Gastrocnemius medialis (tissue), 4 donors: ENCODE data around the gene RIPK4. TPM values are rescaled to one million over a fixed set of nuclear protein-coding genes. Genes with fewer than 3 reads are reported as not detected.

Experiments used
- ATAC-seq, 2 donors: fragments of 150-250 bp; one replicate each; pipeline ENCODE4 v1.9.1; 2016
- DNase-seq, 2 donors: peaks; one replicate each; pipeline ENCODE4 v3.0.0-alpha.2; 2019
- H3K27ac ChIP-seq, 4 donors: fragments of 200-600 bp; sonication (generic); 1 replicate in 1 of 4; 2 replicates in 3 of 4; pipeline ENCODE4 v1.5.1; 2016 to 2018; ENCODE audit warnings: mild to moderate bottlenecking in 2 of 4, moderate library complexity in 1 of 4
- H3K27me3 ChIP-seq, 3 donors: fragments of 200-600 bp; sonication (generic) in 2 of 3; 1 replicate in 1 of 3; 2 replicates in 2 of 3; pipeline versions ENCODE4 v1.5.1 to v1.6.0; 2016 to 2019; ENCODE audit warnings: mild to moderate bottlenecking in 1 of 3, moderate library complexity in 1 of 3
- H3K36me3 ChIP-seq, 2 donors: fragments of 200-600 bp; sonication (generic) in 1 of 2; one replicate each; pipeline ENCODE4 v1.5.1; 2017 to 2018
- H3K4me1 ChIP-seq, 2 donors: fragments of 200-600 bp; sonication (generic) in 1 of 2; one replicate each; pipeline ENCODE4 v1.5.1; 2016 to 2017; ENCODE audit warnings: mild to moderate bottlenecking in 2 of 2
- H3K4me3 ChIP-seq, 4 donors: fragments of 200-600 bp; sonication (generic) in 3 of 4; 1 replicate in 1 of 4; 2 replicates in 3 of 4; pipeline ENCODE4 v1.5.1; 2016 to 2019; ENCODE audit warnings: mild to moderate bottlenecking in 2 of 4
- H3K9me3 ChIP-seq, 3 donors: fragments of 200-600 bp; sonication (generic) in 2 of 3; 1 replicate in 1 of 3; 2 replicates in 2 of 3; pipeline ENCODE4 v1.5.1; 2016 to 2019
- CTCF ChIP-seq, 5 experiments: fragments of 450-650 bp in 3 of 5; fragments of 200-600 bp in 2 of 5; sonication (generic) in 2 of 5; IDR thresholded peaks in 4 of 5; conservative IDR thresholded peaks in 1 of 5; 1 replicate in 4 of 5; 2 replicates in 1 of 5; pipeline ENCODE4 v1.5.1; 2016 to 2019; ENCODE audit warnings: antibody characterized with exemption in 5 of 5, mild to moderate bottlenecking in 3 of 5, moderate library complexity in 3 of 5
- POLR2A ChIP-seq, 2 donors: fragments of 450-650 bp; IDR thresholded peaks; one replicate each; pipeline ENCODE4 v1.6.1; 2017; ENCODE audit warnings: antibody characterized with exemption in 2 of 2, mild to moderate bottlenecking in 2 of 2, moderate library complexity in 2 of 2
- in situ Hi-C, 4 donors: fragments of 200-750 bp; cut with MboI; loops; one replicate each; pipeline versions ENCODE4 v1.15.0 to v1.8.0; 2017; ENCODE audit warnings: low sequenced_read_pairs in 4 of 4
- intact Hi-C: fragments of 100-400 bp; cut with DNase I; formaldehyde crosslinking; loops from one replicate; pipeline ENCODE4 v1.15.1; 2023; ENCODE audit warnings: low total_unique reads
- total RNA-seq, 4 donors: library from RNA; depleted of rRNA; stranded (reverse); fragments of >200 nt; gene quantifications; one replicate each; pipeline versions ENCODE4 v1.1.0 to v1.2.3, GENCODE V29; 2016

The RIPK4 gene
- total RNA-seq, 4 donors from 2014 or later = 0.04 to 0.07 TPM; not detected in 2

GRCh38 chr21:41752231-41752681, 14.6 kb downstream of the RIPK4 start:
- TF ChIP-seq POLR2A (IDR thresholded peaks at IDR 0.05) (no peak), CTCF (IDR thresholded peaks at IDR 0.05 in 4 of 5, conservative IDR thresholded peaks at IDR 0.05 in 1 of 5) (no peak)
- in situ Hi-C loops = loop anchor here in 1 of 4 donors (25.0 kb wide), 1 partner anchor 90 kb away; no protein-coding TSS in a partner anchor
- no peak for DNase-seq
- Histone ChIP-seq H3K4me1 (no peaks in the 10 kb centered on the region), H3K4me3 (no peak overlapping the region), H3K36me3 (no peaks in the 10 kb centered on the region), H3K27ac (no peak overlapping the region), H3K9me3 (no peaks in the 10 kb centered on the region), H3K27me3 (no peaks in the 10 kb centered on the region)
- intact Hi-C loops = no loop called here
- ATAC-seq = no peak

- Histone ChIP-seq H3K36me3 (no peaks in the 10 kb centered on the region), H3K4me3 (no peak overlapping the region), H3K4me1 (no peaks in the 10 kb centered on the region), H3K27ac (no peak overlapping the region), H3K9me3 (no peaks in the 10 kb centered on the region), H3K27me3 (no peaks in the 10 kb centered on the region)
- intact Hi-C loops (no loop called here), in situ Hi-C loops (loop anchor here in 1 of 4 donors (25.0 kb wide), 1 partner anchor 89 kb away; no protein-coding TSS in a partner anchor)
- DNase-seq (no peak), ATAC-seq (no peak)
- TF ChIP-seq POLR2A (IDR thresholded peaks at IDR 0.05) (no peak), CTCF (IDR thresholded peaks at IDR 0.05 in 4 of 5, conservative IDR thresholded peaks at IDR 0.05 in 1 of 5) (no peak)
Observed at GRCh38 chr21:41751611-41752011, 15.2 kb downstream of the RIPK4 start.

GRCh38 chr21:41750532-41751151, 16.2 kb downstream of the RIPK4 start:
- Histone ChIP-seq H3K36me3 (no peaks in the 10 kb centered on the region), H3K27ac (no peak overlapping the region), H3K27me3 (no peaks in the 10 kb centered on the region), H3K9me3 (no peaks in the 10 kb centered on the region), H3K4me1 (no peaks in the 10 kb centered on the region), H3K4me3 (no peak overlapping the region)
- in situ Hi-C loops = loop anchor here in 1 of 4 donors (25.0 kb wide), 1 partner anchor 88 kb away; no protein-coding TSS in a partner anchor
- ATAC-seq = no peak
- TF ChIP-seq CTCF (IDR thresholded peaks at IDR 0.05 in 4 of 5, conservative IDR thresholded peaks at IDR 0.05 in 1 of 5) = no peak
- no peak for TF ChIP-seq POLR2A (IDR thresholded peaks at IDR 0.05)
- DNase-seq = no peak
- intact Hi-C loops = no loop called here

GRCh38 chr21:41750051-41750450, 16.8 kb downstream of the RIPK4 start:
- DNase-seq = no peak
- ATAC-seq = no peak

More at GRCh38 chr21:41750051-41750450, 16.8 kb downstream of the RIPK4 start:
- intact Hi-C loops = no loop called here
- Histone ChIP-seq H3K4me1 (no peaks in the 10 kb centered on the region), H3K4me3 (no peak overlapping the region), H3K27me3 (no peaks in the 10 kb centered on the region), H3K36me3 (no peaks in the 10 kb centered on the region), H3K9me3 (no peaks in the 10 kb centered on the region), H3K27ac (no peak overlapping the region)
- in situ Hi-C loops = loop anchor here in 1 of 4 donors (25.0 kb wide), 1 partner anchor 88 kb away; no protein-coding TSS in a partner anchor
- no peak for TF ChIP-seq CTCF (IDR thresholded peaks at IDR 0.05 in 4 of 5, conservative IDR thresholded peaks at IDR 0.05 in 1 of 5)
